ENCODE results near the gene FHIT.

- TF ChIP-seq CTCF (IDR thresholded peaks at IDR 0.05) (no peak), EZH2phosphoT487 (IDR thresholded peaks at IDR 0.05) (no peak)
Measured at GRCh38 chr3:60877188-60877587, 374.1 kb downstream of the FHIT start.

Data from neural progenitor cell (in vitro differentiated cells).